HL-60/S4 treated with retinoic acid at 250 ng/mL for 4 days and 3 days (cell line): Measurements from ENCODE around the gene ALPK3.

Source experiments
- in situ Hi-C: fragments of 300-500 bp; cut with MboI; formaldehyde crosslinking; loops from 2 replicates; pipeline ENCODE4 v1.7.0; 2022; ENCODE audit warnings: low sequenced_read_pairs

Gene ALPK3, protein sequence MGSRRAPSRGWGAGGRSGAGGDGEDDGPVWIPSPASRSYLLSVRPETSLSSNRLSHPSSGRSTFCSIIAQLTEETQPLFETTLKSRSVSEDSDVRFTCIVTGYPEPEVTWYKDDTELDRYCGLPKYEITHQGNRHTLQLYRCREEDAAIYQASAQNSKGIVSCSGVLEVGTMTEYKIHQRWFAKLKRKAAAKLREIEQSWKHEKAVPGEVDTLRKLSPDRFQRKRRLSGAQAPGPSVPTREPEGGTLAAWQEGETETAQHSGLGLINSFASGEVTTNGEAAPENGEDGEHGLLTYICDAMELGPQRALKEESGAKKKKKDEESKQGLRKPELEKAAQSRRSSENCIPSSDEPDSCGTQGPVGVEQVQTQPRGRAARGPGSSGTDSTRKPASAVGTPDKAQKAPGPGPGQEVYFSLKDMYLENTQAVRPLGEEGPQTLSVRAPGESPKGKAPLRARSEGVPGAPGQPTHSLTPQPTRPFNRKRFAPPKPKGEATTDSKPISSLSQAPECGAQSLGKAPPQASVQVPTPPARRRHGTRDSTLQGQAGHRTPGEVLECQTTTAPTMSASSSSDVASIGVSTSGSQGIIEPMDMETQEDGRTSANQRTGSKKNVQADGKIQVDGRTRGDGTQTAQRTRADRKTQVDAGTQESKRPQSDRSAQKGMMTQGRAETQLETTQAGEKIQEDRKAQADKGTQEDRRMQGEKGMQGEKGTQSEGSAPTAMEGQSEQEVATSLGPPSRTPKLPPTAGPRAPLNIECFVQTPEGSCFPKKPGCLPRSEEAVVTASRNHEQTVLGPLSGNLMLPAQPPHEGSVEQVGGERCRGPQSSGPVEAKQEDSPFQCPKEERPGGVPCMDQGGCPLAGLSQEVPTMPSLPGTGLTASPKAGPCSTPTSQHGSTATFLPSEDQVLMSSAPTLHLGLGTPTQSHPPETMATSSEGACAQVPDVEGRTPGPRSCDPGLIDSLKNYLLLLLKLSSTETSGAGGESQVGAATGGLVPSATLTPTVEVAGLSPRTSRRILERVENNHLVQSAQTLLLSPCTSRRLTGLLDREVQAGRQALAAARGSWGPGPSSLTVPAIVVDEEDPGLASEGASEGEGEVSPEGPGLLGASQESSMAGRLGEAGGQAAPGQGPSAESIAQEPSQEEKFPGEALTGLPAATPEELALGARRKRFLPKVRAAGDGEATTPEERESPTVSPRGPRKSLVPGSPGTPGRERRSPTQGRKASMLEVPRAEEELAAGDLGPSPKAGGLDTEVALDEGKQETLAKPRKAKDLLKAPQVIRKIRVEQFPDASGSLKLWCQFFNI (N-terminal part only)

DNA sequence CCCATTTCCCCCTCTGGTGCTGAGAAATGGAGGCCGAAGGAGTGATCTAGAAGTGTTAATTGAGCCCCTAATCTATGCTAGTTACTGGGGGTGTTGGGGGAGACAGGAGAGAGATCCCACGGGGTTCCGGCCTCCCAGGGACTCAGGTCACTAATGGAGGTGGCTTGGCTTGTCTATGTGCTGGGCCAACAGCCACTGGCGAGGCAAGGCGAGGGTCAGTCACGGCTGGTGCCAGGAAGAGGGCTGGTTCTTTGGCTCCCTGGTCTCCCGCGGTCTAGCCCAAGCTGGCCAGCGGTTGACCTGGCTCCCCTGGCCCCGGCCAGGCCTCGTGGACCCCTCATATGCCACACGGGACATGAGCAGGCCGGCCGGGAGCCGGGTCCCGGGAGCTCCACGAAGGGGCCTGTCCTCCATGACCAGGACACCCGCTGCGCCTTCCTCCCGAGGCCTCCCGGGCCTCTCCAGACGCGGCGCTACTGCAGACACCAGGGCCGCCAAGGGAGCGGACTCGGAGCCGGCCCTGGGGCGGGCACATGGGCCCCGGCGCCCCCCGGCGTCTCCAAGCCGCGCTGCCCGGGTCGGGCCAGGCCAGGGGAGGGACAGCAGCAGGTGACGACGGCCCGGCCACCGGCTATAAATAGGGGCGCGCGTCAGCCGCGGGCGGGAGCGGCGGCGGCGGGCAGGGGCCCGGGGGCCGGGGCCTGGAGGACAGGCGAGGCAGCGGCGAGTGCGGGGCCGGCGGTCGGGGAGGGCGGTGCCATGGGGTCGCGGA lies at the start of gene ALPK3:
Gene ALPK3 (plus strand): TSS at position 663 of the 772 bp plus-strand sequence. CDS start 97 bp downstream, at position 760.
- in situ Hi-C loops: no loop called here

DNA sequence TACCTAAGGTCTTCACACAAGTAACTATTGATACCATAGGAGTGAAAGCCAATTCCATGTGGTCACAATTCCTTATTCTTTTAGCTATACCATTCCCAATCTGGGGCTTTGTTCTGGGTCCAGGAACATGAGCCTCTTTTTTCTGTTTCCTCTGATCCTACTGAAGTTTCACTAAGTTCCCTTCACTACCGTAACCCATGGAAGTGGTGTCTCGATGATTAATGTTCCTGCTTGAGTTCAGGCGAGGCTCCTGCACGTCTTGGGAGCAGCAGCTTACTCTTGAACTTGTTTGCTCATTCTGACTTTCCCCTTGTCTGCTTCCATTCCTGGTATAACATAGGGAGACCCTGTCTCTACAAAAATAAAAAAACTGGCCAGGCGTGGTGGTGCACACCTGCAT lies 45.1 kb upstream of the ALPK3 start:
- in situ Hi-C loops: no loop called here

DNA sequence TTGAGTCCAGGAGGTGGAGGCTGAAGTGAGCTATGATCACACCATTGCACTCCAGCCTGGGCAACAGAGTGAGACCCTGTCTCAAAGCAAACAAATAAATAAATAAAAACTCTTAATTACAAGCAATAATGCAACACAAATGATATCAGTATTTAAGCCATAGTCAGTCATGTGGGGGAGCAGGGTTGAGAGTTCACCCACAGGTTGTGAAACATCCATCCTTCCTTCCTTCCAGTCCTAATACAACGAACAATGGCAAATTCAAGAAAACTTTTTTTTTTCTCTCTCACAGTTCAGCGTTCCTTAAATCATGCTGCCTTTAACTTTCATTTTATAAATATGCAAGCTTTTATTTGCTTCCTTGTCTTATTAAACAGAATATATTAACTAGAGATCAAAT lies 44.7 kb upstream of the ALPK3 start:
- in situ Hi-C loops: no loop called here

DNA sequence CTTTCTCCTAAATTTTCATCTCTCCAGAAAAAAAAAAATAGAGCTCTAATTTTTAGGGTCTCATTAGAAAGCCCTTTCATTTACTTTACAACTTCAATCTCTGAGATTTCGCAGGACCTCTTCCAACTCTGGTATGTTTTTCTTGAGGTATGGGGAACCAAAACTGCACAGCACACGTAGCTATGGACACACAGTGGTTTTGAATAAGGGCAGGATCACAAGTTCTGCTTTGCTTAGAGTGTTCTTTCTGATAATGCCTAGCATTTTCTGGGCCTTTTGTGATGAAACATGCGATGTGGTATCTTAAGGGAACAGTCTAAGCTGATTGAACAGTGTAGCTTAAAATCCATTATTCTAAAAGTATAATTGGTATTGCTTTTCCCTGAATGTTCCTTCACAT lies 43.4 kb upstream of the ALPK3 start:
- in situ Hi-C loops: no loop called here

DNA sequence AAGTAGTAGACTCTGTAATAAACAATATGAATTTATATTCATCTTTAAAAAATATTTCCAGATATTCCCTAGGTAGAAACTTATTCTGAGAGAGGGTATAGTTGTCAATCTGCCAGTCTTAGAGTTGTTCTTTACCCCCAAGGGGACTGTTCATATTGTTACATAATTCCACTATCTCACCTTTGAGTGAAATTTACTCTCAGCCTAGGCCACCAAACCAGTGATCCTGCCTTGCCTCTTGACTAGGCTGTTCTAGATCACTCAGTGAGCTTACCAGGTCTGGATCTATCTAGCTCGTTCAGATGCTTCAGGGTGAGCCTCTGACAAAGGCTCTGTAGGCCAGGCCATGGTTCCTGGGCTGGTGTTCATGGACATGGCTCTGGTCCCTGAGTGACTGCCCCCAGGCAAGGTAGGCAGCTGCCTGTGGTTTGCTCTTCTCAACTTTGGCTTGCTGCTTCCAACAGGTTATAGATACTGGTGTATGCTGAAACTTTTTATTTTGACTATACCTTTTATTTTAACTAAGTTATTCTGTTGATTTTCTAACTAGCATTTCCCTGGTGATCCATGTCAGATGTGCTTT lies 41.2 kb upstream of the ALPK3 start:
- in situ Hi-C loops: no loop called here

DNA sequence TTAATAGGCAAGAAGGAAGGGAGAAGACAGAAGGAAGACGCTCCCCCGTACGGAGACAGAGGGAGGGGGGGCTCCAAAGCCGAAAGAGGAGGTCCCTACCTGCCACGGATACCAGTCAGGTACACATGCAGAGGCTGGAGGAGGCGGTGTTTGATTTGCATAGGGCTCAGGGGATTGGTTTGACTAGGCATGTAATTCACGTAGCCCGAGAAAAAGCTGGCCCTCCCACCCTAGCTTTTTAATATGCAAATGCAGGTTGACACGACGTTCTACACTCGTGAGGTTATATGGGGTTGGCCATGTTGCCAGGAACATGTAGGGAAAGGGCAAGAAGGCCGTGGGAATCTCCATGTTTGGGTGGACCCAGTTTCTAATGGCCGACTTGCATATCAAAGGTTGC lies 39.0 kb upstream of the ALPK3 start:
- in situ Hi-C loops: no loop called here

DNA sequence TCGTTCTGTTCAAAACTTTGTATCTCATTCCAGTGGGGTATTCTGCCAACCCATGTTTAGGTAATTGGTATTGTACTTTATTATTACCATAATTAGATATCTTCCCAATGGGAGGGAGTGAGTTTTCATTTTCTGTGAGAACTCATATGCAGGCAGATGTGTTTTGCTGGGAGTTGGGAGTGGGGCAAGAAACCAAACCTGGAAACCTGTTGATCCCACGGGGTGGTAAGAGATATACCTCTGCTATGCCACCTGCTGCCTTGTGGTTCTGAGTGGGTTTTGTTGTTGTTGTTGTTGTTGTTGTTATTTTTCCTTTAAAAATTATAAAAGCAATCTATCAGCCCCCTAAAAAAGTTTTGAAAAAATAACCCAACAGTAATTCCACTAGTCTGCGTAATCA lies 36.7 kb upstream of the ALPK3 start:
- in situ Hi-C loops: no loop called here

DNA sequence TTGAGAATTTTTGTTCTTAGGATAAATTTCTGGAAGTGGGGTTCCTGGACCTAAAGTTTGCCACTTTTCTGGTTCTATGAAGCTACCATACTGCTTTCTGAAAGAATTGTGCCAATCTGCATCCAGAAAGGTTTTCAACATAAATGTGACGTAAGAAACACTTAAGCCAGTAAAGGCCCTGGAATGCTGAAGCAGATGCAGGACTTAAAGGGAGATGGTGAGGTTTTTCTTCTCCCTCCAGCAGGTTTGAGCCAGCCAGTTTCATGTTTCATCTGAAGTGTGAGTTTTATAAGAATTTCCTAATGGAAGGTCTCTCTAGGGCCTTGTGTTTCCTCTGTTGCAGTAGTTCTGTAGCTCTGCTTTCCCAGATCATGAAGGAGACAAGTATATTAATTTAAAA lies 35.7 kb upstream of the ALPK3 start:
- in situ Hi-C loops: no loop called here

DNA sequence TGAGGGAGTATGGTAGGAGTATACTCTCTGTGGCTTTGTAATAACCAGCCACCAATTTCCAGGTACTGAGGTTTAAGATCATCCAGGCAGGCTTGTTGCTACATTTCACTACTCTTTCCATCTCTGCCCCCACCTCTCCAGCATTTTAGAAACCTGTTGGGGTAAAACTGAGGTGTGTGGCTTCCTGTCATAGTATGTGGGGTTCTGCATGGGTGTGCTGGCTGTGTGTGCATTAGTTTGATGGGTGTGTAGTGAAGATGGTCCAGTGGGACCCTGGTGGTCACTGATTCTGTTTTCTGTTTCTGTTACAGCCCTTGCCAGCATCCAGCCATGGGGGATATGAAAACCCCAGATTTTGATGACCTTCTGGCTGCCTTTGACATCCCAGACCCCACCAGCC lies 34.8 kb upstream of the ALPK3 start:
- in situ Hi-C loops: no loop called here

DNA sequence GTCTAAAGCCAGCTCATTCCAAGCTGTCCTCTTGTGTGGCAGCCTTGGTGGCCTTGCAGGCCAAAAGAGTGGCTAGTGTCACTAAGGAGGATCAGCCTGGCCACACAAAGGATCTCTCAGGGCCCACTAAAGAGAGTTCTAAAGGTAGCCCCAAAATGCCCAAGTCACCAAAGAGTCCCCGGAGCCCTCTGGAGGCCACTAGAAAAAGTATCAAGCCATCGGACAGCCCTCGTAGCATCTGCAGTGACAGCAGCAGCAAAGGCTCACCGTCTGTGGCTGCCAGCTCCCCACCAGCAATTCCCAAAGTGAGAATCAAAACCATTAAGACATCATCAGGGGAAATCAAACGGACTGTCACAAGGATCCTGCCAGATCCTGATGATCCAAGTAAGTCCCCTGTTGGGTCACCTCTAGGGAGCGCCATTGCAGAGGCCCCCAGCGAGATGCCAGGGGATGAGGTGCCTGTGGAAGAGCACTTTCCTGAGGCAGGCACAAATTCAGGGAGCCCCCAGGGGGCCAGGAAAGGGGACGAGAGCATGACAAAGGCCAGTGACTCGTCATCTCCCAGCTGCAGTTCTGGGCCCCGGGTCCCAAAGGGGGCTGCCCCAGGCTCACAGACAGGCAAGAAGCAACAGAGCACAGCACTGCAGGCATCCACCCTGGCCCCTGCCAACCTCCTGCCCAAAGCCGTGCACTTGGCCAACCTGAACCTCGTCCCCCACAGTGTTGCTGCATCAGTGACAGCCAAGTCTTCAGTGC lies 33.5 kb upstream of the ALPK3 start:
- in situ Hi-C loops: no loop called here

DNA sequence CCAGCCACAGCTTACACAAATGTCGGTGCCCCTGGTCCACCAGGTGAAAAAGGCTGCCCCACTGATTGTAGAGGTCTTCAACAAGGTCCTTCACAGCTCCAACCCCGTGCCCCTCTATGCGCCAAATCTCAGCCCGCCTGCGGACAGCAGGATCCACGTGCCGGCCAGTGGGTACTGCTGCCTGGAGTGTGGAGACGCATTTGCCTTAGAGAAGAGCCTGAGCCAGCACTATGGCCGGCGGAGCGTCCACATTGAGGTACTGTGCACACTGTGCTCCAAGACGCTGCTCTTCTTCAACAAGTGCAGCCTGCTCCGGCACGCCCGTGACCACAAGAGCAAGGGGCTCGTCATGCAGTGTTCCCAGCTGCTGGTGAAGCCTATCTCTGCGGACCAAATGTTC lies 32.9 kb upstream of the ALPK3 start:
- in situ Hi-C loops: no loop called here

DNA sequence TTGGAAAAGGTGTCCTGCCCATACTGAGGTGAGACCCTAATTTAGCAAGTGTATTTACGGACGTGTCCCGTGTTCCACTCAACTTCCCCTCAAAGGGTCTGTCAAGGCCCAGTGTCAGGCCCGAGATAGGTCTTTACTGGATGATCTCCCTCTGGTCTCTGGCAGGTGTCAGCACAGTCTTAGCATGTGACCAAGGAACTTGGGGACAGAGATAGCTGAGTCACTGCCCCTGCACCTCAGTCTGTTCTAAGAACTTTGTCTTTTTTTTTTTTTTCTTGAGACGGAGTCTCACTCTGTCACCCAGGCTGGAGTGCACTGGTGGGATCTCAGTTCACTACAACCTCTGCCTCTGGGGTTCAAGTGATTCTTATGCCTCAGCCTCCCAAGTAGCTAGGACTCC lies 32.1 kb upstream of the ALPK3 start:
- in situ Hi-C loops: no loop called here

DNA sequence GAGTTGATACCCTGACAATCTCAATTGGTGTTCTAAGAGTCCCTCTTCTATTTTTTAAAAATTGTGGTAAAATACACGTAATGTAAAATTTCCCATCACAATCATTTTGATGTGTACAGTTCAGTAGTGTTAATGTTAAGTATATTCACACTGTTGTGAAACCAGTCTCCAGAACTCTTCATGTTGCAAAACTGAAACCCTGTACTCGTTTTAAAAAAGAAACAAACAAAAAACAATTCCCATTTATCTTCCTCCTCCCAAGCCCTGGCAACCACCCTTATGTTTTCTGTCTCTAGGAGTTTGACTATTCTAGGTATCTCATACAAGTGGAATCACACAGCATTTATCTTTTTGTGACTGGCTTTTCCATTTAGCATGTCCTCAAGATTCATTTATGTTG lies 28.7 kb upstream of the ALPK3 start:
- in situ Hi-C loops: no loop called here

DNA sequence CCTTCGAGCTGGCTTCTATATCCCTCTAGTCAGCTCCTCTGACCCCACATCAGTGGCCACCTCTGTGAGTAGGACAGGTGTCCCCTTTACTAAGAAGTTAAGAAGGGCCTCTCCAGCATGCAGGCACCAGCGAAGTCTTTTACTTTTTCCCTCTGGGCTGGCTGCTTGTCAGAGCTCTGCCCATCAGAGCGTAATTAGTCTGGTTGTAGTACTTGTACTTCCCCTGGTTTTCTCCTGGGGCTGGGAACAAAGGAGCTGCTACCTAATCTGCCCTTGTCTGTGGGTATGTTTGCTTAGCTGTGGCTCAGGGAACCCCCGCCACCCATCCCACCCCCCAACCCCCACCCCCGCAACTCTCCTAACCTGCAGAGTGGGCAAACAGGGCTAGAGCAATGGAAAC lies 27.4 kb upstream of the ALPK3 start:
- in situ Hi-C loops: no loop called here

DNA sequence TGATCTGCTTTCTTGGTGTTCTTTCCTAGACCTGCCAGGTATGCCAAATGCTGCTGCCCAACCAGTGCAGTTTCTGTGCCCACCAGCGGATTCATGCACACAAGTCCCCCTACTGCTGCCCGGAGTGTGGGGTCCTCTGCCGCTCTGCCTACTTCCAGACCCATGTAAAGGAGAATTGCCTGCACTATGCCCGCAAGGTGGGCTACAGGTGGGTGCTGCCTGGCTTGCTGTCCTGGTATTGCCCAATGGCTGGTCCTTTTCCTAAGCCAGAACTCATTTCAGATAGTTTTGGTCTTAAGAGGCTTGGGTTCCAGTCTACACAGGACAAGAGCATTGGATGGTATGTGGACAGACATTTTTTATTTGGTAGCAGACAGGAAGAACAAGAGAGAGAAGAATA lies 26.5 kb upstream of the ALPK3 start:
- in situ Hi-C loops: no loop called here

DNA sequence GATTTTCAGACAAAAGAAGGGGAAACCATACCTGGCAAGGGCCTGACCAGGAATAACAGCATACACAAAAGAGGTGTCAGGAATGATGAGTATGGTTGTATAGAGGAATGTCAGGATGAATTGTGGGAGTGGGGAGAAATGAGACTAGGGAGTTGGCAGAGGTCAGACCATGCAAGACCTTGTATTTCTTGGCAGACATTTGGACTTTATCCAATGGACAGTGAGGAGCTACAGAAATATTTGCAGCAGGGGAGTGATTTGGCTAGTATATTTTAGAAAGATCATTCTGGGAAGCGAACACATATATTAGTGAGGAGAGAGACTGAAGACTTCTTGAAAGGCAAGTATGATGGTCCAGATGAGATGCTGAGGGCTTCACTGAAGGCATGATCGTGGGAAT lies 25.4 kb upstream of the ALPK3 start:
- in situ Hi-C loops: no loop called here

DNA sequence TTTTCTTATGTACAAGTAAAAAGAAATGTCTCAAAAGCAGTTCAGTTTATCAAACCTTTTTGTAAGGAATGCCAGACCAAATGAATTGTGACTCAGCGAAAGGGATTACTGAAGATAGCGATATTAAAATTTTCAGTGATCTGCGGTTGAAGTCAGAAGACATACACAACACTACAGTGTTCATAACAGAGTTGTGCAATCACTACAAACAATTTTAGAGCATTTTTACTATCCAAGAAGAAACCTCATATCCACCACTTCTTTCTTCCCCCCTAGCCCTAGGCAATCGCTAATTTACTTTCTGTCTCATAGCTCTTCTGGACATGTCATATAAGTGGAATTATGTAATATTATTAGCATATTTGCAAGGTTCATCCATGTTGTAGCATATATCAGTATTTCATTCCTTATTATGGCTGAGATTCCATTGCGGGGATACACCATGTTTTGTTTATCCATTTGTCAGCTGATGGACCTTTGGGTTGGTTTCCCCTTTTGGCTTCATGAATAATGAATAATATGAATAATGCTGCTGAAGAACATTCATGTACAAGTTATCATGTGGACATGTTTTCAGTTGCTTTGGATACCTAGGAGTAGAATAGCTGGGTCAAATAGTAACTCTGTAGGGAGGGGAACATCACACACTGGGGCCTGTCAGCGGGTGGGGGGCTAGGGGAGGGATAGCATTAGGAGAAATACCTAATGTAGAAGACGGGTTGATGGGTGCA lies 23.6 kb upstream of the ALPK3 start:
- in situ Hi-C loops: no loop called here

DNA sequence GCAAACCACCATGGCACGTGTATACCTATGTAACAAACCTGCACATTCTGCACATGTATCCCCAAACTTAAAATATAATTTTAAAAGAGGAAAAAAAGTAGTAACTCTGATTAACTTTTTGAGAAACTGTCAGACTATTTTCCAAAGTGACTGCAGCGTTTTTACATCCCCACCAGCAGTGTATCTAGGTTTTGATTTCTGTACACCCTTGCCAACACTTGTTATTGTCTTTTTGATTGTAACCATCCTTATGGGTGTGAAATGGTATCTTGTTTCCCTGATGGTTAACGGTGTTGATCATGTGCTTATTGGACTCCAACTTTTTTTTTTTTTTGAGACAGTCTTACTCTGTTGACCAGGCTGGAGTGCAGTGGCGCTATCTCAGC lies 23.0 kb upstream of the ALPK3 start:
- in situ Hi-C loops: no loop called here

DNA sequence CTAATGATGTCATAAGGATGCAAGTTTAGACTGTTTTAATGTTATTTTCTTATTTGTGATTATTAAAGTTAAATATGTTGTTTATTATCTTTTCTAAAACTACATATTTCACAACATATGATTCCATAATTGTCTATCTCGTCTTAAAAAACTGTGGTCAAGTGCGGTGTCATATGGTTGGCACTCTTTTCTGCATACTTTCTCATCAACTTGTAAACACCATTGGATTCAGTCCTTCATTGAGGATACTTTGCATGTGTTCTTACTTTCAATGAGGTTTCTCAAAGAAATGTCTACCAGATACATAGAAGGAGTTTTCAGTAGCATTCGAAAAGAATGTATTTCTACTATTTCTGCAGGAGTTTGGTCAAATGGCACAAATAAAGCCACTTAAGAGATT lies 22.0 kb upstream of the ALPK3 start:
- in situ Hi-C loops: no loop called here
